ENCODE measurements around the gene PDE4B.

- TF ChIP-seq EZH2phosphoT487 (IDR thresholded peaks at IDR 0.05; ENCODE audit: borderline replicate concordance), result no peak
- TF ChIP-seq CTCF (conservative IDR thresholded peaks at IDR 0.05; ENCODE audit: low read length), result no peak
Measured at GRCh38 chr1:66217561-66217960, 424.9 kb downstream of the PDE4B start.

Data from Loucy (cell line).